C4-2B (cell line): Measurements from ENCODE around the gene PLEK2.

Experiments used
- ZFX ChIP-seq: fragments of 450-650 bp; IDR thresholded peaks from 2 replicates; pipeline ENCODE4 v1.6.1; 2017
- TF ChIP-seq, protein P1 (sequence below): fragments of 450-650 bp; conservative IDR thresholded peaks from 2 replicates; pipeline ENCODE4 v1.5.1; 2017; ENCODE audit warnings: mild to moderate bottlenecking

DNA sequence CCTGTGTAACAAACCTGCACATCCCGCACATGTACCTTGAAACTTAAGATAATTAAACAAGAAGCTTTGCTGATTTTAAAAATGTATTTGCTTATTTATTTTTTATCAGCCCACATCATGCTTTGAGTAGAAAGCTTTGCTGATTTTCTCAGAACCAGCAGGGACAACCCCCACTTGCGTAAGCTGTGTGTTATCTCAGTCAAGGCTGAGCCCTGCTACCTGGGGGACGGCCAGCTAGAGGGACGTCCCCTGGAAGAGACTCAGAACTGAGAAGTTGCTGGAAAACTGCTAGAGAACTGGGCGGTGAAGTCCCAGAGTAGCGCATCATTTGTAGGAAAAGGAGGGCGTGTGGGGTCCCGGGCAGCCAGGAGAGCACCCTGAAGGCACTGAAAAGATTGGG, 4.1 kb upstream of the PLEK2 start:
- TF ChIP-seq, protein P1, sequence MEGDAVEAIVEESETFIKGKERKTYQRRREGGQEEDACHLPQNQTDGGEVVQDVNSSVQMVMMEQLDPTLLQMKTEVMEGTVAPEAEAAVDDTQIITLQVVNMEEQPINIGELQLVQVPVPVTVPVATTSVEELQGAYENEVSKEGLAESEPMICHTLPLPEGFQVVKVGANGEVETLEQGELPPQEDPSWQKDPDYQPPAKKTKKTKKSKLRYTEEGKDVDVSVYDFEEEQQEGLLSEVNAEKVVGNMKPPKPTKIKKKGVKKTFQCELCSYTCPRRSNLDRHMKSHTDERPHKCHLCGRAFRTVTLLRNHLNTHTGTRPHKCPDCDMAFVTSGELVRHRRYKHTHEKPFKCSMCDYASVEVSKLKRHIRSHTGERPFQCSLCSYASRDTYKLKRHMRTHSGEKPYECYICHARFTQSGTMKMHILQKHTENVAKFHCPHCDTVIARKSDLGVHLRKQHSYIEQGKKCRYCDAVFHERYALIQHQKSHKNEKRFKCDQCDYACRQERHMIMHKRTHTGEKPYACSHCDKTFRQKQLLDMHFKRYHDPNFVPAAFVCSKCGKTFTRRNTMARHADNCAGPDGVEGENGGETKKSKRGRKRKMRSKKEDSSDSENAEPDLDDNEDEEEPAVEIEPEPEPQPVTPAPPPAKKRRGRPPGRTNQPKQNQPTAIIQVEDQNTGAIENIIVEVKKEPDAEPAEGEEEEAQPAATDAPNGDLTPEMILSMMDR: no peak
- no peak for TF ChIP-seq ZFX
